PC-9 (cell line): ENCODE results near the gene RGS18. TPM values are rescaled to one million over a fixed set of nuclear protein-coding genes. Genes with fewer than 3 reads are reported as not detected.

ENCODE experiments used
- BruUV-seq: library from RNA; stranded (reverse); fragments of 400-500 nt; replicated peaks from 2 replicates; lab custom pipeline; 2021; lab: Mats Ljungman, UMichigan
- CTCF ChIA-PET: fragments of 300-600 bp; sonication (Branson Sonifier 250); formaldehyde crosslinking; loops from one replicate; lab custom pipeline; 2022; ENCODE audit warnings: antibody characterized with exemption; lab: Charles Lee
- POLR2A ChIA-PET: fragments of 300-600 bp; sonication (Branson Sonifier 250); formaldehyde crosslinking; loops from one replicate; lab custom pipeline; 2022; ENCODE audit warnings: antibody characterized with exemption; ENCODE audit not compliant: unreplicated experiment; lab: Charles Lee
- DNase-seq, 2 experiments: peaks; one replicate each; pipeline versions ENCODE4 v3.0.0 to v3.0.0-alpha.2; 2015 to 2022; ENCODE audit warnings: mixed read lengths in 1 of 2
- H2AFZ ChIP-seq: fragments of 200-600 bp; sonication (generic); 2 replicates; pipeline ENCODE4 v1.8.1; 2017; ENCODE audit warnings: antibody characterized with exemption
- H3F3A ChIP-seq: fragments of 200-600 bp; sonication (generic); 2 replicates; pipeline ENCODE4 v1.8.1; 2017; ENCODE audit warnings: antibody characterized with exemption, mild to moderate bottlenecking, low read depth; ENCODE audit not compliant: insufficient read depth
- H3K27ac ChIP-seq: fragments of 200-600 bp; sonication (generic); 2 replicates; pipeline ENCODE4 v1.6.1; 2016; ENCODE audit warnings: mixed run types
- H3K27me3 ChIP-seq: fragments of 200-600 bp; sonication (generic); 2 replicates; pipeline ENCODE4 v1.6.1; 2016; ENCODE audit warnings: low read depth, mixed run types; ENCODE audit not compliant: insufficient read depth
- H3K36me3 ChIP-seq: fragments of 200-600 bp; sonication (generic); 2 replicates; pipeline ENCODE4 v1.6.1; 2016; ENCODE audit warnings: low read depth, mixed run types
- H3K4me1 ChIP-seq: fragments of 200-600 bp; sonication (generic); replicated peaks from 2 replicates; pipeline ENCODE4 v1.6.1; 2016; ENCODE audit warnings: mixed run types; ENCODE audit not compliant: insufficient read depth
- H3K4me2 ChIP-seq: fragments of 200-600 bp; sonication (generic); 2 replicates; pipeline ENCODE4 v1.6.1; 2017; ENCODE audit warnings: mixed run types
- H3K4me3 ChIP-seq: fragments of 200-600 bp; sonication (generic); 2 replicates; pipeline ENCODE4 v1.6.1; 2016; ENCODE audit warnings: mixed run types
- H3K79me2 ChIP-seq: fragments of 200-600 bp; sonication (generic); 2 replicates; pipeline ENCODE4 v1.6.1; 2017; ENCODE audit warnings: low read depth, mixed run types
- H3K9me2 ChIP-seq: fragments of 200-600 bp; sonication (generic); 2 replicates; pipeline ENCODE4 v1.8.1; 2017; ENCODE audit warnings: mild to moderate bottlenecking; ENCODE audit not compliant: insufficient read depth
- H3K9me3 ChIP-seq: fragments of 200-600 bp; sonication (generic); 2 replicates; pipeline ENCODE4 v1.8.1; 2016; ENCODE audit warnings: low read depth; ENCODE audit not compliant: insufficient read depth
- H4K20me1 ChIP-seq: fragments of 200-600 bp; sonication (generic); 2 replicates; pipeline ENCODE4 v1.8.1; 2017; ENCODE audit not compliant: insufficient read depth
- EZH2 ChIP-seq: fragments of 200-600 bp; sonication (generic); IDR thresholded peaks from 2 replicates; pipeline ENCODE4 v1.8.0; 2017; ENCODE audit warnings: antibody characterized with exemption, low read depth
- intact Hi-C: fragments of 100-400 bp; cut with micrococcal nuclease; formaldehyde crosslinking; loops from one replicate; pipeline ENCODE4 v1.10.0; 2022; ENCODE audit not compliant: unreplicated experiment
- total RNA-seq: library from RNA; stranded (reverse); gene quantifications from 2 replicates; pipeline ENCODE4 v1.2.3, GENCODE V29; 2021
- TF ChIP-seq, protein P1 (sequence below): fragments of 200-600 bp; sonication (generic); conservative IDR thresholded peaks from 2 replicates; pipeline ENCODE4 v1.6.1; 2017; ENCODE audit warnings: mixed run types, antibody characterized with exemption, mild to moderate bottlenecking, moderate library complexity

Gene RGS18
- total RNA-seq, 1 experiment from 2014 or later: not detected

DNA sequence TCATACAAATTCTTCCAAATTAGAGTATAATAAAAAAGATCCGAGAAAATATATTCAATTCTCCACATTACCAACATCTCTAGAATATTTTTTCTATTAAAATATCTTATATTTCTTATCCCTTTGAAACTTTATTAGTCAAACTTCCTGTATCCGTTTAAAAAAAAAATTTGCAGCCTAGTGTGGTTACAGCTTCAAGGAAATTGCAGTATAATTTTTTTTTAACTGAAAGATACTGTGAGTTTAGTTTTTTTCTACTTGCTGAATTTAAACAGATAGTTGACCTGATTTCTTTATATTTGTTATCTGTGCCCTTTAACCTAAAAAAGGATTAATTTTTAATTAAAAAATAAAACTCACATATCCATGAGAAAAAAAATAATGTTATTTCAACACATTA is 1.5 kb downstream of the RGS18 start:
- ChIA-PET POLR2A (no interaction called here), CTCF (no interaction called here)
- intact Hi-C loops: no loop called here

DNA sequence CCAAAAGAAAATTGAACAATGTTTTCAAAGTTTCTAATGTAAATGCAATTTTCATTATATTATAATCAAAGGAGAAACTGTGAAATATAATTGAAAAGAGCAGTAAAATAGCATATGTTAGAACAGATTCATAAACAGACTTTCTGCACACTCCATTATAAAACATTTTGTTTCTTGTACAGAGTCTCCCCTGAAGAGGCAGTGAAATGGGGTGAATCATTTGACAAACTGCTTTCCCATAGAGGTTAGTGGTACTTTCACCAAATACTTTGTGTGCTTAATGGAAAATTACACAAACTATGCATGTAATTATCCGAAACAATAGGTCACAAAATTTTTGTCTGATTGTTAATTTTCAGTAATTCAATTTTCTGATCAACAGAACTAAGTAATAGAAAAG is 1.9 kb downstream of the RGS18 start:
- DNase-seq: no peak
- intact Hi-C loops: no loop called here
- no TSS peak for BruUV-seq
- ChIA-PET POLR2A (no interaction called here), CTCF (no interaction called here)
- H3K27me3 ChIP-seq: no peaks in the 10 kb centered on the region
- no peak overlapping the region for H2AFZ ChIP-seq
- TF ChIP-seq, protein P1, sequence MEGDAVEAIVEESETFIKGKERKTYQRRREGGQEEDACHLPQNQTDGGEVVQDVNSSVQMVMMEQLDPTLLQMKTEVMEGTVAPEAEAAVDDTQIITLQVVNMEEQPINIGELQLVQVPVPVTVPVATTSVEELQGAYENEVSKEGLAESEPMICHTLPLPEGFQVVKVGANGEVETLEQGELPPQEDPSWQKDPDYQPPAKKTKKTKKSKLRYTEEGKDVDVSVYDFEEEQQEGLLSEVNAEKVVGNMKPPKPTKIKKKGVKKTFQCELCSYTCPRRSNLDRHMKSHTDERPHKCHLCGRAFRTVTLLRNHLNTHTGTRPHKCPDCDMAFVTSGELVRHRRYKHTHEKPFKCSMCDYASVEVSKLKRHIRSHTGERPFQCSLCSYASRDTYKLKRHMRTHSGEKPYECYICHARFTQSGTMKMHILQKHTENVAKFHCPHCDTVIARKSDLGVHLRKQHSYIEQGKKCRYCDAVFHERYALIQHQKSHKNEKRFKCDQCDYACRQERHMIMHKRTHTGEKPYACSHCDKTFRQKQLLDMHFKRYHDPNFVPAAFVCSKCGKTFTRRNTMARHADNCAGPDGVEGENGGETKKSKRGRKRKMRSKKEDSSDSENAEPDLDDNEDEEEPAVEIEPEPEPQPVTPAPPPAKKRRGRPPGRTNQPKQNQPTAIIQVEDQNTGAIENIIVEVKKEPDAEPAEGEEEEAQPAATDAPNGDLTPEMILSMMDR: no peak
- no peak for TF ChIP-seq EZH2
- no peaks in the 10 kb centered on the region for H3K9me2 ChIP-seq
- no peaks in the 10 kb centered on the region for H3K36me3 ChIP-seq
- no peaks in the 10 kb centered on the region for H4K20me1 ChIP-seq
- H3K79me2 ChIP-seq: no peaks in the 10 kb centered on the region
- H3K4me1 ChIP-seq: no peaks in the 10 kb centered on the region
- H3K4me3 ChIP-seq: no peak overlapping the region
- no peak overlapping the region for H3K27ac ChIP-seq
- no peaks in the 10 kb centered on the region for H3F3A ChIP-seq
- no peaks in the 10 kb centered on the region for H3K9me3 ChIP-seq
- no peak overlapping the region for H3K4me2 ChIP-seq

More for the DNA sequence above, 1.5 kb downstream of the RGS18 start:
- Histone ChIP-seq H3K79me2 (no peaks in the 10 kb centered on the region), H3K27ac (no peak overlapping the region), H3K36me3 (no peaks in the 10 kb centered on the region), H4K20me1 (no peaks in the 10 kb centered on the region), H3F3A (no peaks in the 10 kb centered on the region), H3K27me3 (no peaks in the 10 kb centered on the region), H3K4me3 (no peak overlapping the region), H2AFZ (no peak overlapping the region), H3K9me2 (no peaks in the 10 kb centered on the region), H3K4me1 (no peaks in the 10 kb centered on the region), H3K9me3 (no peaks in the 10 kb centered on the region), H3K4me2 (no peak overlapping the region)
- no TSS peak for BruUV-seq
- DNase-seq: no peak
- TF ChIP-seq, protein P1: no peak
- no peak for TF ChIP-seq EZH2

DNA sequence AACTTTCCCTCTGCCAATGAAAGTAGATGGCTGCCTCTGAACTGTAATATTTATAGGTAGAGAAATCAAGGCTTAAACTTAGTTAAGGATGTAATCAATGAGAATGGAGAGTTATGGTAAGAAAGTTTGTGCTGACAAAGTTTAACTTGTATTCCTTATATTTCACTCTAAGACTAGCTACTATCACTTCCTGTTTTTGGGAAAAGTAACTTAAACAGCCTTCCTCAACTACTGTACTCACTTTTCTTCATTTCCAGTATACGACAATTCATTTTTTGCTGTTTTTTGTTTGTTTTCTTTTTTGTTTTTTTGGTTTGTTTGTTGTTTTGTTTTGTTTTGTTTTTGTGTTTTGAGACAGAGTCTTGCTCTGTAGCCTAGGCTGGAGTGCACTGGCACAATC is 3.7 kb downstream of the RGS18 start:
- no peaks in the 10 kb centered on the region for H4K20me1 ChIP-seq
- no peak overlapping the region for H3K27ac ChIP-seq
- H3K27me3 ChIP-seq: no peaks in the 10 kb centered on the region
- no peaks in the 10 kb centered on the region for H3K9me3 ChIP-seq
- H2AFZ ChIP-seq: no peak overlapping the region
- intact Hi-C loops: no loop called here
- ChIA-PET CTCF (no interaction called here), POLR2A (no interaction called here)
- no peaks in the 10 kb centered on the region for H3K4me1 ChIP-seq
- TF ChIP-seq, protein P1: no peak
- no peak for TF ChIP-seq EZH2
- no peak for DNase-seq
- H3K36me3 ChIP-seq: no peaks in the 10 kb centered on the region
- BruUV-seq: no TSS peak
- no peaks in the 10 kb centered on the region for H3K9me2 ChIP-seq
- H3K4me2 ChIP-seq: no peak overlapping the region
- no peaks in the 10 kb centered on the region for H3F3A ChIP-seq
- H3K4me3 ChIP-seq: no peak overlapping the region
- H3K79me2 ChIP-seq: no peaks in the 10 kb centered on the region
